GM21360 (cell line): Measurements from ENCODE around the gene OLFML3.
"Not testable (repeated sequence)": the region's sequence is repeated elsewhere in the genome, so short reads cannot be mapped to it uniquely, and the experiment has no call there.

Experiments
- ATAC-seq: cut with Tn5 transposase; IDR thresholded peaks from one replicate; pipeline ENCODE4 v1.9.1; 2021; ENCODE audit warnings: mild to moderate bottlenecking, moderate library complexity; ENCODE audit not compliant: unreplicated experiment

OLFML3 gene

DNA sequence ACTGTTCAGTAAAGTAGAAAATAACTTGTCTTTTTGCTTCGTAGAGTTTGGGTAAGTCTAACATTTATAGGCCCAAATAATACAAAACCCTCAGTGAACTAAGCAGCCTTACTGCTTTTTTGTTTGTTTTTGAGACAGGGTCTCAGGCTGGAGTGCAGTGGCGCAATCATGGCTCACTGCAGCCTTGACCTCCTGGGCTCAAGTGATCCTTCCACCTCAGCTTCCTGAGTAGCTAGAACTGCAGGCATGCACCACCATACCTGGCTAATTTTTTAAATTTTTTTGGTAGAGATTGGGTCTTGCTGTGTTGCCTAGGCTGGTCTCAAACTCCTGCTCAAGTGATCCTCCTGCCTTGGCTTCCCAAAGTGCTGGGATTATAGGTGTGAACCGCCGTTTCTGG lies 31.1 kb upstream of the OLFML3 start:
- ATAC-seq = not testable (repeated sequence)

DNA sequence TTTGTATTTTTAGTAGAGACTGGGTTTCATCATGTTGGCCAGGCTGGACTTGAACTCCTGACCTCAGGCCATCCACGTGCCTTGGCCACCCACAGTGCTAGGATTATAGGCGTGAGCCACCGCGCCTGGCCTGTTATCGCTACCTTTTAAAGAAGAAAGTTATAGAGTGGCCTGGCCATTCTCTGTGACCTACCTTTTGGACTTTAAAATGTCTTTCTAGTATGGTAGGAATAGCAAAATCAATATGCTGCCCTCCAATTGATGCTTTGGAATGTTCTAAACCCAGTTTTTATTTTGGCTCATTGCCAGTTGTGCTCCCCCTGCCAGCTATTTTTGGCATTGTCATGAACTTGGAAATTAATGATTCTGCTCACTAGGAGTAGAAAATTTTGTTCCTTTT lies 30.3 kb upstream of the OLFML3 start:
- ATAC-seq = no peak

DNA sequence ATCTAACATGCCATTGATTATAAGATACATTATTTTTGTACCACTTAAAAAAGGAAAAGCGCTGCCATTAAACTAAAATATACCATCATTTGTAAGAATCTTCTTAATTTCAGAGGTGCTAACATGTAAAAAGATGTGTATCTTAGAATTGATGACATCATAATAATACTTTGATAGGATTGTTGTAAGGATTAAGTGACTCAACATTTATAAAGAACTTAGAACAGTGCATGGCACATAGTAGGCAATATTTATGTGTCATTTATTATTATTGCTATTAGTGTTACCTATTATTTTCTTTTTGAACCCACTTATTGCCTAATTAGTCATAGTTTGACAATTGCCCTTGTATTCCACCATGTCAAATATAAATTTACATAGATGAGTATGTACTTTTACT lies 28.4 kb upstream of the OLFML3 start:
- no peak for ATAC-seq

DNA sequence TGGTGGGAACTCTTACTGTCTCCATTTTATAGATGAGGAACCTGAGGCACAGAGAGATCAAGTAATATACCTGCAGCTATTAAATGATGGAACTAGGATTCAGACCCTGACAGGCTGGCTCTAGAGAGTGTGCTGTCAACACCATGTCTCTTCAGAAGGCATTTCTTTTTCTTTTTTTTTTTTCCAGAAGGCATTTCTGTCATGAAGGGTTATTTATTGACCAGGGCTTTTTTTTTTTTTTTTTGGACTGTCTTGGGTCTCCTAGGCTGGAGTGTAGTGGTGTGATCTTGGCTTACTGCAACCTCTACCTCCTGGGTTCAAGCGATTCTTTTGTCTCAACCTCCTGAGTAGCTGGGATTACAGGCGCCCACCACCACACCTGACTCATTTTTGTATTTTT lies 27.6 kb upstream of the OLFML3 start:
- no peak for ATAC-seq

DNA sequence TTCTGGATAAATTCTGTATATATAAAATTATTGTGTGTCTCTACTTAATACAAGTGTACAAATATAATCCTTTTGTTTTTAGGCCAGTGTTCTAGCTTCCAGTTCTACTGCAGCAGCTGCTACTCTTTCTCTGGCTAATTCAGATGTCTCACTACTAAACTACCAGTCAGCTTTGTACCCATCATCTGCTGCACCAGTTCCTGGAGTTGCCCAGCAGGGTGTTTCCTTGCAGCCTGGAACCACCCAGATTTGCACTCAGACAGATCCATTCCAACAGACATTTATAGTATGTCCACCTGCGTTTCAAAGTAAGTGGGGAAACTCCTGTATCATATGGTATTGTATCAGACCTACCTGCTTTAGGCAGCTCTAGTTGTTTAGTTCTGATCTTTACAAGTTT lies 21.3 kb upstream of the OLFML3 start:
- no peak for ATAC-seq

DNA sequence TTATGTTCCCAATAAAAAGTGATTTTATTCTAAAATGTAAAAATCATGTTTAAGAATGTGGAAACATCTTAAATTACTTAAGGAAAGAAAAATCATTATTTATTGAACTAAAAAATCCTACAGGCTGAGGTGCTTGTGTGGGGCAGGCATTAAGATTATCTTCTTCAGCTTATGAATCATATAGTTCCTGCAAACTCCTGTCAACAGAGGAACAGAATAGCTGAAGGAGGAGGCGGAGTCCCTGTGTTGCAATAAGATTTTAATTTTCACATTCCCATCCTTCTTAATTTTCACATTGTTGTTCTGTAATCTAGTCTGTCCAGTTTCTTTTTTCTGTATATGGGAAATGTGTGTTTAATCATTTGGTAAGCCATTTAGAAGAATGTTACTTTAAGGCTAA lies 20.6 kb upstream of the OLFML3 start:
- no peak for ATAC-seq

DNA sequence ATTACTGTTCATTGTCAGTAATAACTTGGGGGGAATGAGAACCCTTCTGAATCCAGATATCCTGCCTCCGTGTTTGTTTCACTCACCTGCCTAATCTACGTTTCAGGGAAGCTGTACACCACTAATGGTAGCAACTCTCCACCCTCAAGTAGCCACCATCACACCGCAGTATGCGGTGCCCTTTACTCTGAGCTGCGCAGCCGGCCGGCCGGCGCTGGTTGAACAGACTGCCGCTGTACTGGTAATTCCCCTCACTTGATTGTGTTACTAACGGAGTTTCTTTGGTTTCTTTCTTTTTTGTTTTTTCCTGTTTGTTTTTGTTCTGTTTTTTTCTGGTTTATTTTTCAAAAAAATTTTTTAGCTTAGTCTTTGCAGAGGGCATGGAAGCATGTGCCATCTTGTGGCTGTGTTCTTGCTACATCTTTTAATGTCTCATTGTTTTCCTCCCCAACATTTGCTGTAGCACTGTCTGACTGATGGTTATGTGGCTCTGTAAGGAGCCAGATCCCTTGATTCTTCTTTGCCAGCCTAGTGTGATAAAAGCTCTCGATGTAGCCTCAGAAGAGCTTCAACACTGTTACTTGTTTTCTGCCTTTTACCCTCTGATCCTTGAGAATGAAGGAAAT lies 15.9 kb upstream of the OLFML3 start:
- no peak for ATAC-seq

DNA sequence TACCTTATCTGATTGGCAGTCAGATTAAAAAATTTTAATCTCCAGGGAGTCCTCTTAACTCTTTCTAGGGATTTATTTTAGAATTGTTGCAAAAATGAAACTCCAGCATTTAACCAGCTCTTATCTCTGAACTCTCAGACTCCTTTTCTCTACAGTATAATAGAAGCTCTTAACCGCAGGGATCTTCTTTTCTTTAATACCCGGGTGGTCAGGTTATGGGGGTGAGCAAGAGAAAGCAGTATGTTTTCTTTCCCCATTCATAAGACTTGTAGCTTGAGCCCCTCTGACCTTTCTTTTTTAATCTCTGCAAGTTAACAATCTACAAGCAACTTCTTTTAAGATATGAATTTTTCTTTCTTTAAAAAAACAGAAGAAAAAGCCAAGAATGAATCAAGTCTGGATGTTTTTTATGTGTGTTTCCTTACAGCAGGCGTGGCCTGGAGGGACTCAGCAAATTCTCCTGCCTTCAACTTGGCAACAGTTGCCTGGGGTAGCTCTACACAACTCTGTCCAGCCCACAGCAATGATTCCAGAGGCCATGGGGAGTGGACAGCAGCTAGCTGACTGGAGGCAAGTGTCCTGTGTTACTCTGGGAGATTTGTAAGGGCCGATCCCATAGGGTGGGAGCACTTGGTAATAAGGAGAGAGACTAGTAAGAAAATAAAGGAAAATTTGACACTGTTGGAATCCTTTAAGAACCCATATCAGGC lies 13.4 kb upstream of the OLFML3 start:
- ATAC-seq = no peak

DNA sequence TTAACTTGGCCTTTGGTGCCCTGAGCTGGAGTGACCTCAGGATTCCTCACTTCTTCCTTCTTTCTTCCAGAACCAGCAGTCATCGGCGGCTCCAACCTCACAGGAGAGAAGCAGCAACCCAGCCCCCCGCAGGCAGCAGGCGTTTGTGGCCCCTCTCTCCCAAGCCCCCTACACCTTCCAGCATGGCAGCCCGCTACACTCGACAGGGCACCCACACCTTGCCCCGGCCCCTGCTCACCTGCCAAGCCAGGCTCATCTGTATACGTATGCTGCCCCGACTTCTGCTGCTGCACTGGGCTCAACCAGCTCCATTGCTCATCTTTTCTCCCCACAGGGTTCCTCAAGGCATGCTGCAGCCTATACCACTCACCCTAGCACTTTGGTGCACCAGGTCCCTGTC lies 6.3 kb upstream of the OLFML3 start:
- ATAC-seq = no peak

DNA sequence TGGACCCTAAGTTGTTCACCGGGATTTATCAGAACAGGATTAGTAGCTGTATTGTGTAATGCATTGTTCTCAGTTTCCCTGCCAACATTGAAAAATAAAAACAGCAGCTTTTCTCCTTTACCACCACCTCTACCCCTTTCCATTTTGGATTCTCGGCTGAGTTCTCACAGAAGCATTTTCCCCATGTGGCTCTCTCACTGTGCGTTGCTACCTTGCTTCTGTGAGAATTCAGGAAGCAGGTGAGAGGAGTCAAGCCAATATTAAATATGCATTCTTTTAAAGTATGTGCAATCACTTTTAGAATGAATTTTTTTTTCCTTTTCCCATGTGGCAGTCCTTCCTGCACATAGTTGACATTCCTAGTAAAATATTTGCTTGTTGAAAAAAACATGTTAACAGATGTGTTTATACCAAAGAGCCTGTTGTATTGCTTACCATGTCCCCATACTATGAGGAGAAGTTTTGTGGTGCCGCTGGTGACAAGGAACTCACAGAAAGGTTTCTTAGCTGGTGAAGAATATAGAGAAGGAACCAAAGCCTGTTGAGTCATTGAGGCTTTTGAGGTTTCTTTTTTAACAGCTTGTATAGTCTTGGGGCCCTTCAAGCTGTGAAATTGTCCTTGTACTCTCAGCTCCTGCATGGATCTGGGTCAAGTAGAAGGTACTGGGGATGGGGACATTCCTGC lies 3.9 kb upstream of the OLFML3 start:
- no peak for ATAC-seq

DNA sequence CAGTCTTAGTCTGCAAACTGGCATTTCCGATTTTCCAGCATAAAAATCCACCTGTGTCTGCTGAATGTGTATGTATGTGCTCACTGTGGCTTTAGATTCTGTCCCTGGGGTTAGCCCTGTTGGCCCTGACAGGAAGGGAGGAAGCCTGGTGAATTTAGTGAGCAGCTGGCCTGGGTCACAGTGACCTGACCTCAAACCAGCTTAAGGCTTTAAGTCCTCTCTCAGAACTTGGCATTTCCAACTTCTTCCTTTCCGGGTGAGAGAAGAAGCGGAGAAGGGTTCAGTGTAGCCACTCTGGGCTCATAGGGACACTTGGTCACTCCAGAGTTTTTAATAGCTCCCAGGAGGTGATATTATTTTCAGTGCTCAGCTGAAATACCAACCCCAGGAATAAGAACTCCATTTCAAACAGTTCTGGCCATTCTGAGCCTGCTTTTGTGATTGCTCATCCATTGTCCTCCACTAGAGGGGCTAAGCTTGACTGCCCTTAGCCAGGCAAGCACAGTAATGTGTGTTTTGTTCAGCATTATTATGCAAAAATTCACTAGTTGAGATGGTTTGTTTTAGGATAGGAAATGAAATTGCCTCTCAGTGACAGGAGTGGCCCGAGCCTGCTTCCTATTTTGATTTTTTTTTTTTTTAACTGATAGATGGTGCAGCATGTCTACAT lies 2.5 kb upstream of the OLFML3 start:
- ATAC-seq = no peak

DNA sequence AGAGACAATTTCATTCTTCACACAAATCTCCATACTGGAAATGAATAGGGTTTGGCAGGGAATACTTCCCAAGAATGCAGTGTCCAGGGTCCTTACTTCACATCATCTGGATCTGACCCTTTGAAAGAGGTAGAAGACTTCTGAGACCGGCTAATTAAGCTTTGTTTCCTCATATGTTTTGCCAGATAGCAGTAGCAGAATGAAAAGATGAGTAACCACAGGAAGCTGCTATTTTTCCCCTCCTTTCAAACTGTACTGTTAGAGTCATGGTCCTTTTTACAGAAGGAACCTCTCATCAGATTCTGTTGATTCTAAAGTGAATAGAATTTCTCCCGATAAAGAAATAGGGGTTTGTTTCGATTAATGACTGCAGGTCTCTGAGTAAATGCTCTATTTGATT lies 1.4 kb upstream of the OLFML3 start:
- ATAC-seq = no peak

DNA sequence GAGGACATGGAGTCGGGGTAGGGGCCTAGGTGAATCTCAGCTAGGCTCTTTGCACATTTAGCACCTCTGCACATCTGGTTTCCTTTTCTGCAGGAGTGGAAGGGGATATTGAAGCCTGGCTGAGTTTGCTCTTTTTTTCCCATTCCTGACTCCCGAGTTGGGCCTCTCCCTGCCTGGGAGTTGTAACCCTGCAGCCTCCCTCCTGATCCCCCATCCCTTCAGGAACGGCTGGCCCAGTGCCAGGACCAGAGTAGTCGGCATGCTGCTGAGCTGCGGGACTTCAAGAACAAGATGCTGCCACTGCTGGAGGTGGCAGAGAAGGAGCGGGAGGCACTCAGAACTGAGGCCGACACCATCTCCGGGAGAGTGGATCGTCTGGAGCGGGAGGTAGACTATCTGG lies 836 bp downstream of the OLFML3 start:
- no peak for ATAC-seq

DNA sequence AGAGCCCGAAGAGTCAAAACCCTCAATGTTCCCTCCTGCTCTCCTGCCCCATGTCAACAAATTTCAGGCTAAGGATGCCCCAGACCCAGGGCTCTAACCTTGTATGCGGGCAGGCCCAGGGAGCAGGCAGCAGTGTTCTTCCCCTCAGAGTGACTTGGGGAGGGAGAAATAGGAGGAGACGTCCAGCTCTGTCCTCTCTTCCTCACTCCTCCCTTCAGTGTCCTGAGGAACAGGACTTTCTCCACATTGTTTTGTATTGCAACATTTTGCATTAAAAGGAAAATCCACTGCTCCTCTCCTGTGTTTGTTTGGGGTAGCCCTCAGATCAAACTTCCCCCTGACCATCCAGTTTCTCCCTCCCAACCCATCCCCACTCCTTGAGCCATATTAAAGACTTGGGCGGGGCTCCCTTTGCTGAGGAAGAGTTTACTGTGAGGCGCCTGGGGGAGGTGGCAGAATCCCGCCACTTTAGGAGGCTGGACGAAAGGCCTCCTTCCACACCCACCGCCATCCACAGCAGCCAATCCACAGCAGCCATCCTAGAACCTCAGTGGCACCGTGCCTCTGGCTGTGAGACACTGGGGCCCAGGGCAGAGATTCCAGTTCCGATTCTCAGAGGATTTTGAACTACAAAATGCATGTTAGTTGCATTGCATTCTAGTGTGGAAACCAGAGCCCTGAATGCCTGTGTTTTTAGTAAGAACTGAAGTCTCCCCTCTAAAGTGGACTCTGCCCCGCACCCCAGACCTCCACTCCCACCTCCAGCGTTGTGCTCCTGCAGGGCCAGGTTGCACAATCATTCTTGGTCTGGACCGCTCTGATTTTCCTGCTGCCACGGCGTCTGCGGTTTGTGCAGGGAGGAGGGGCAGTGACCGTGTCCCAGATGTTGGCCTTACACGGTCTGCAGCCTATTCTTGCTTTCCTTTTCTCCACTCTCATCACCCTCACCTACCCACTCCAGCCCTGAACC lies 3.0 kb downstream of the OLFML3 start:
- ATAC-seq = no peak

DNA sequence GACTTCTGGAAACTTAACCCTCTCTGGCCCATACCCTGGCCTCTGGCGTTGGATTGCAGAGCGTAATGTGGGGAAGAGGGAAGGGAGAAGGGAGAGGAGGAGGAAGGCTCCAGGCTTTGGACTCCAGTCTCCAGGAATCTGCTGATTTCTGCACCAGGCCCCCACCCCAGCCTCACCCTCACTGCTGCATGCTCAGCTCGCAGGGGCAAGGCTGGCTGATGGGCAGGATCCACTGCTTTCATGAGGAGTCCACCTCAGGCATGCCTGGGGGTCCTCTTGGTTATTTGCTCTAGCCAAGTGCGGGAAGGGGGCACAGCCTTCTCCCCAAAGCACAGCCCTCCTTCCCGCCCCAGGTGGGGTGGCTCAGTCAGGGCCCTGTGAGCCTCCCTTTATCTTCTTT lies 3.7 kb downstream of the OLFML3 start:
- ATAC-seq = no peak

DNA sequence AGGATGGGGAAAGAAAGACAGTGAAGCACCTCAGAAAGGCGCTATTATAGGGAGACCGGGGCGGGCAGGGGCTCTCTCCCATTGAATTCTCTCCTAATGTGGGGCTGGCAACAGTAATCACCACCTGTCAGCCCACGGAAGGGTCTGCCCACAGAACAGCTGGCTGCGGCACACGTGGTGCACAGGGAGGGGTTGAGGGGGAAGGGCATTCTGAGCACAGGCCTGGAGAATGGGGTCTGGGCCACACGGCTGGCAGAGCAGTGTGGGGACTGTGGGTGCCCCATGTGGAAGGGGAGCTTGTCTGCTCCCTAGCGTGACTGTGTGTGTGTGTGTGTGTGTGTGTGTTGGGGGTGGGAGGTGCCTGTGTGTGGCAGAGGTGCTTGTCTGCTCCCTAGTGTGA lies 4.1 kb downstream of the OLFML3 start:
- ATAC-seq = no peak

DNA sequence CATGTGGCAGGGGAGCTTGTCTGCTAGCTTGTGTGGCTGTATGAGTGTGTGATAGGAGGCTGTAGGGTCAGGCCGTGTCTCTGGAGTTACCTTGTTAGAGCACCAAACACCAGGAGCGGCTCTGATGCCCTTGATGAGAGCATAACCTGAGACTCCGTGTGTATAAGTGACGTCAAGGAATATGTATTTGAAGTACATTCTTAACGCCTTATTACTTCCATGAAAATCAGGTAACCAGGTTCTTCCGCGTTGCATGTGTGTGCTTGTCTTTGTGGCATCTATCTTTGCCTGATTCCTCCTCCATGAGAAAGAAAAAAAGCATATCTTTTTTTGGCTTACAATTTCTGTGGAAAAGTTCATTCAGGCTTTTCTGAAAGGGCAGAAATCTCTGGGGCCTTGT lies 4.6 kb downstream of the OLFML3 start:
- no peak for ATAC-seq

DNA sequence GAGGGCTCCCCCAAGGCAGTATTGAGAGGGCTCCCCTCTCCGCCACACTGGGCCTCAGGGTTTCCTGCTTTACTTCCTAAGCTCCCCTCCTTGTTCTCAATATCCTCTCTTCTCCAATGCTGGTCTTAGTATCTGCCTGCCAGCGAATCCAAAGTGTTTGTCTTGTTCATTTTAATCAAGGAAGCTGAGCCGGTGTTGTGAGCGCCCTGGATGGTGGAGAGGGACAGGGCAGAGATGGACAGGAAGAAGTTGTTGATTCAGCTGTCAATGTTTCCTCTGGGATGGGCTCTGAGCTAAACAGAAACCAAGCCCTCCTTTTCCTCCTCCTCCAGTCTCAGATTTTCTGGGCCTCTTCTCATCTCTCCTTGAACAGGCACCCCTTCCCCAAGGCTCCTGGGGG lies 5.4 kb downstream of the OLFML3 start:
- no peak for ATAC-seq

DNA sequence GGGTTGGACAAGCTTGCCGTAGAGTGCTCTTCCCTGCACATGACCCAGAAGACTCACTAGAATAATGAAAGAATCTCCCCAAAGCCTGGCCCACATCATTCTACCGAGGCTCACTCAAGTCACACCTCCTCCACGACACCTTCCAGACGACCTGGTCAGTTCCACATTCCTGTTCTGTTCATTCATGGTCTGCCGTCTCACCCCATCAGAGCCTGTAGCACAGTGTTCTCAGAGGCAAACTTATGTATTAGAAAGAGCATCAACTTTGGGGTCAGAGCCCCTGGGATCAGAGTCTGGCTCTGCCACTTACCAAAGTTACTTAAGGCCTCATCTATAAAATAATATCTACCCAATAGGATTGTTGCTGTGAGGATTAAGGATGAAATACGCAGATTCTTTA lies 7.5 kb downstream of the OLFML3 start:
- ATAC-seq = no peak

DNA sequence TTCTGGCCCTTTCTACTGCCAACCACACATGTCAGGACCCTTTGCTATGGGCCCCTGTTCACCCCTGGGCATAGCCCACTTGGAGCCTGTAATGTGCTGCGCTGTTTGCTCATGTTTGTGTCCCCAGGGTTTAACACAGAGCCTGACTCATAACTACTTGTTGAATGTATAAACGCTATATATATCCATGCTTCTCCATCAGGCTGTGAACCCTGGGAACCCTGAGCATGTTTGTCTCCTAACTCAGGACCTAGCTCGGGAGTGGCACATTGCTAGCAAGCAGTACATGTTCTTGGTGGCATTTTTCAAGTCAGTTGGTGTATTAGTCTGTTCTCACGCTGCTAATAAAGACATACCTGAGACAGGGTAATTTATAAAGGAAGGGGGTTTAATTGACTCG lies 8.0 kb downstream of the OLFML3 start:
- ATAC-seq = no peak

DNA sequence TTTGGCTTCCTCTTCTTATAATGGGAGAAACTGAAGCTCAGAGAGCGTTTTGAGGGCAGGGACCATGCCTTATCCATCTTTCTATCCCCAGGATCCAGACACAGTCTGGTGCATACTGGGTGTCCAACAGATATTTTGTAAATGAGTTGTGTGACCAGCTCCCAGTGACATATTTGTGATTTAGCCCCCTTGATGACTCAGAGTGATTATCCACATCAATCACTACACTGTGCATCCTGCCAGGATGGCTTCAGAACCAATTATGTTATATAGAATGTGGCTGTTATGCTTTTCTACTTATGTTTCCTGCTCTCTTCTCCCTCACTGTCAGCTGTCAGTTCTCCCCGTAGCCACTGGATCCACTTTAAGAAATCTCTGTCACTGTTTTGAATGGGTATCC lies 11.3 kb downstream of the OLFML3 start:
- no peak for ATAC-seq
